Neutrophil (primary cell): Measurements from ENCODE around the gene GAK.

Experiments used
- H3K27ac ChIP-seq: fragments of 200-600 bp; sonication (generic); 2 replicates; pipeline ENCODE4 v1.5.1; 2016; ENCODE audit warnings: mild to moderate bottlenecking, moderate library complexity
- H3K27me3 ChIP-seq: fragments of 200-600 bp; sonication (generic); 2 replicates; pipeline ENCODE4 v1.6.0; 2016; ENCODE audit warnings: mild to moderate bottlenecking
- H3K36me3 ChIP-seq: fragments of 200-600 bp; sonication (generic); 2 replicates; pipeline ENCODE4 v1.5.1; 2017
- H3K4me1 ChIP-seq, 2 experiments: fragments of 200-600 bp in 1 of 2; sonication (generic) in 1 of 2; 1 replicate in 1 of 2; 2 replicates in 1 of 2; pipeline versions ENCODE4 v1.5.1 to v1.6.1; 2013 to 2016; ENCODE audit warnings: low read depth in 1 of 2, low read length in 1 of 2, mild to moderate bottlenecking in 1 of 2, moderate library complexity in 1 of 2; ENCODE audit not compliant: control insufficient read depth in 1 of 2, insufficient read depth in 1 of 2
- H3K4me3 ChIP-seq, 2 experiments: fragments of 200-600 bp in 1 of 2; sonication (generic) in 1 of 2; 1 replicate in 1 of 2; 2 replicates in 1 of 2; pipeline ENCODE4 v1.5.1; 2013 to 2016; ENCODE audit warnings: low read depth in 1 of 2, low read length in 1 of 2, mild to moderate bottlenecking in 1 of 2, moderate library complexity in 1 of 2
- H3K9me3 ChIP-seq: fragments of 200-600 bp; sonication (generic); 2 replicates; pipeline ENCODE4 v1.5.1; 2016
- TF ChIP-seq, protein P1 (sequence below): fragments of 200-600 bp; sonication (generic); IDR thresholded peaks from 2 replicates; pipeline ENCODE4 v1.5.1; 2016; ENCODE audit warnings: antibody characterized with exemption

Gene GAK

GRCh38 chr4:821181-821591 is 110.9 kb downstream of the GAK start:
- no peak overlapping the region for H3K27ac ChIP-seq
- peaks cover 0 to 3% of the 10 kb centered on the region in 2 experiments for H3K4me1 ChIP-seq
- no peaks in the 10 kb centered on the region for H3K9me3 ChIP-seq
- H3K4me3 ChIP-seq: no peak overlapping the region
- H3K36me3 ChIP-seq: no peaks in the 10 kb centered on the region
- peaks cover 93% of the 10 kb centered on the region for H3K27me3 ChIP-seq
- TF ChIP-seq, protein P1, sequence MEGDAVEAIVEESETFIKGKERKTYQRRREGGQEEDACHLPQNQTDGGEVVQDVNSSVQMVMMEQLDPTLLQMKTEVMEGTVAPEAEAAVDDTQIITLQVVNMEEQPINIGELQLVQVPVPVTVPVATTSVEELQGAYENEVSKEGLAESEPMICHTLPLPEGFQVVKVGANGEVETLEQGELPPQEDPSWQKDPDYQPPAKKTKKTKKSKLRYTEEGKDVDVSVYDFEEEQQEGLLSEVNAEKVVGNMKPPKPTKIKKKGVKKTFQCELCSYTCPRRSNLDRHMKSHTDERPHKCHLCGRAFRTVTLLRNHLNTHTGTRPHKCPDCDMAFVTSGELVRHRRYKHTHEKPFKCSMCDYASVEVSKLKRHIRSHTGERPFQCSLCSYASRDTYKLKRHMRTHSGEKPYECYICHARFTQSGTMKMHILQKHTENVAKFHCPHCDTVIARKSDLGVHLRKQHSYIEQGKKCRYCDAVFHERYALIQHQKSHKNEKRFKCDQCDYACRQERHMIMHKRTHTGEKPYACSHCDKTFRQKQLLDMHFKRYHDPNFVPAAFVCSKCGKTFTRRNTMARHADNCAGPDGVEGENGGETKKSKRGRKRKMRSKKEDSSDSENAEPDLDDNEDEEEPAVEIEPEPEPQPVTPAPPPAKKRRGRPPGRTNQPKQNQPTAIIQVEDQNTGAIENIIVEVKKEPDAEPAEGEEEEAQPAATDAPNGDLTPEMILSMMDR: no peak

- H3K27ac ChIP-seq: no peak overlapping the region
- peaks cover 0 to under 1% of the 10 kb centered on the region in 2 experiments for H3K4me1 ChIP-seq
- H3K4me3 ChIP-seq: no peak overlapping the region
- H3K9me3 ChIP-seq: no peaks in the 10 kb centered on the region
- H3K36me3 ChIP-seq: no peaks in the 10 kb centered on the region
- H3K27me3 ChIP-seq: peaks cover 94% of the 10 kb centered on the region
- TF ChIP-seq, protein P1: no peak
These were observed 111.6 kb downstream of the GAK start for GRCh38 chr4:820230-821172.

DNA sequence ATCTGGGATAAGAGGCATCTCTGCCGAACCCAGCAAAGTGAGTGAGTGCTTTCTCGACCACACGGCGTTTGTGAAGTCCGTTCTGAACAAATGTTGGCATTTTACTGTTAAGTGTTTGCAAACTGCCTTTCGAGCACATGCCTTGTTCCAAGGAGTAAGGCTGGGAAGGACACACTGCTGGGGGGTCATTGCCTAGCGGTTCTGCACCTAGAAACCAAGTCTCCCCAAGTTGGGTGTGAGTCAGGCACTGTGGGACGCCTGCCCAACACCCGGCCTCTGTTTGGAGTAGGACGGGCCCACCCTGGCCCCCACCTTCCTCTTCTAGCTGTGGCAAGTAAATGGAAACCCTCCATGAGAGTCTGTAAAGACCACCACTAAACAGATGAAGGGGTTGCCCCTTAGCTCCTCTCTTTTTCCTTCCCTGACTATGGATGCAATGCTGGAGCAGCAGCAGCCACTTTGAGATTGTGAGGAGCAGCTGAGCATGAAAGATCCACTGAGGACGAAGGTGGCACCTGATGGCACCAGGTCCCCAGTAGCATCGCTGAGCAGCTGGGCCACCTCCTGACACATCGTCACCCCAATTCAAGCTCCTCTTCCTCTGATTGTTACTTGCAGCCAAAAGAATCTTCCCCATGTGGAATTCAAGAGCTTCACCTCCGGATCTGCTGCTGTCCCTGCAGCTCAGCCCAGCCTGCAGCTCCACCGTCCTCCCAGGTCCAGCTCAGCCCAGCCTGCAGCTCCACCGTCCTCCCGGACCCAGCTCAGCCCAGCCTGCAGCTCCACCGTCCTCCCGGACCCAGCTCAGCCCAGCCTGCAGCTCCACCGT is 112.5 kb downstream of the GAK start:
- Histone ChIP-seq H3K36me3 (no peaks in the 10 kb centered on the region), H3K9me3 (no peaks in the 10 kb centered on the region), H3K27me3 (peaks cover 94% of the 10 kb centered on the region), H3K4me3 (no peak overlapping the region), H3K27ac (no peak overlapping the region), H3K4me1 (no peaks in the 10 kb centered on the region)
- TF ChIP-seq, protein P1: no peak

DNA sequence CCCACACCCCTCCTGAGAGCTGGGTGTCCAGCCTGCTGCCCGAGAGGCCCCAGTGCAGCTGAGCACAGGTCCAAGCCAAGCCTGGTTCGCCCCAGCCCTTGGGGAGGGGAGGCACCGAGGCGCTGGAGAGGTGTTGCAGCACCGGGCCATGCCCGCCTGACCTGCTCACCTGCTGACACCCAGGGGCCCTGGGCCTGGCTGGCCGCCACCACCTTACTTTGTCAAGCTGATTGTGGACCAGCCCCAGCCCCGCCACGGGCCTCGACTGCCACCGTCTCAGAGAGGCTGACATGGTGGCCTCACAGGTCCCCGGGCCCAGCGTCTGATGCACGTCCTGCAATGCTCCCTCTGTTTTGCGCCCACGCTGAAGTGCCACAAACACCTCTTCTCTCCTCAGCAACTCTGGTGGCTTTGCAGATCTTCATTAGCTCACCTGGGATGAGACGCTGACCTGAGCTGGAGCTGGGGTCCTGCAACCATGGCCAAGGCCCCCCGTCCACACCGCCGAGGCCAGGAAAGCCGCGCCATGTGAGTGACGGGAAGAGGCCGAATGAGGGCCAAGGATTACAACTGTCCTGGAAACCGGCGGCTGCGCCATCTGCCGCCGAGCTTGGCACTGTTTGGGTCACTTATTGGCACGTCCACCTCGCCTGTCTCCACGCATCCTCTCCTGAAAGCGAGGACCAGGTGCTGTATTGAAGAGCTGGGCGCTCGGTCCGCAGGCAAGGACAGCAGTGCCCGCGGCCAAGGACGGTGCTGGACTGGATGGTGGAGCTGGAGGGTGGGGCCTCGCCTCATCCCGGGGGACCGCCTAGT is 113.8 kb downstream of the GAK start:
- Histone ChIP-seq H3K27me3 (peaks cover 94% of the 10 kb centered on the region), H3K4me1 (no peaks in the 10 kb centered on the region), H3K27ac (no peak overlapping the region), H3K4me3 (no peak overlapping the region), H3K9me3 (no peaks in the 10 kb centered on the region), H3K36me3 (no peaks in the 10 kb centered on the region)
- TF ChIP-seq, protein P1: no peak
